Nephron (organoid): Measurements from ENCODE around the gene SLC38A2.

Experiments
- H3K27ac Mint-ChIP-seq, 3 experiments: 2 replicates each; pipeline ENCODE4 v1.8.0; 2020; ENCODE audit warnings: mixed read lengths in 3 of 3, mild to moderate bottlenecking in 2 of 3, moderate library complexity in 1 of 3
- H3K27me3 Mint-ChIP-seq: 2 replicates; pipeline ENCODE4 v1.8.0; 2021; ENCODE audit warnings: low read depth, mild to moderate bottlenecking, moderate library complexity, mixed read lengths
- H3K36me3 Mint-ChIP-seq: 2 replicates; pipeline ENCODE4 v1.8.0; 2020; ENCODE audit warnings: low read depth, mixed read lengths
- H3K4me1 Mint-ChIP-seq: 2 replicates; pipeline ENCODE4 v1.8.0; 2020; ENCODE audit warnings: mixed read lengths
- H3K4me3 Mint-ChIP-seq, 3 experiments: 2 replicates each; pipeline ENCODE4 v1.8.0; 2020; ENCODE audit warnings: mild to moderate bottlenecking in 3 of 3, mixed read lengths in 3 of 3, moderate library complexity in 2 of 3
- H3K9me3 Mint-ChIP-seq: 2 replicates; pipeline ENCODE4 v1.8.0; 2020; ENCODE audit warnings: mixed read lengths
- CTCF ChIP-seq, 3 experiments: fragments of 200-600 bp; sonication (generic); IDR thresholded peaks; one replicate each; pipeline ENCODE4 v1.5.0; 2021; ENCODE audit warnings: antibody characterized with exemption in 3 of 3; ENCODE audit not compliant: unreplicated experiment in 3 of 3

SLC38A2 gene

GRCh38 chr12:46354111-46354801 lies 18.3 kb downstream of the SLC38A2 start:
- no peaks in the 10 kb centered on the region for H3K27me3 Mint-ChIP-seq
- peak overlapping the region; percentile 47 to 86 (median 61) for H3K27ac Mint-ChIP-seq
- peaks cover 12% of the 10 kb centered on the region for H3K36me3 Mint-ChIP-seq
- H3K9me3 Mint-ChIP-seq: no peaks in the 10 kb centered on the region
- no peak for TF ChIP-seq CTCF (IDR thresholded peaks at IDR 0.05; ENCODE audit: unreplicated experiment in 3 of 3)
- H3K4me3 Mint-ChIP-seq: no peak overlapping the region
- peaks cover 7% of the 10 kb centered on the region for H3K4me1 Mint-ChIP-seq

GRCh38 chr12:46351886-46352650 lies 20.5 kb downstream of the SLC38A2 start:
- H3K9me3 Mint-ChIP-seq: no peaks in the 10 kb centered on the region
- peaks cover 7% of the 10 kb centered on the region for H3K4me1 Mint-ChIP-seq
- no peak for TF ChIP-seq CTCF (IDR thresholded peaks at IDR 0.05; ENCODE audit: unreplicated experiment in 3 of 3)
- H3K4me3 Mint-ChIP-seq: peak overlapping the region in 1 of 3 experiments; percentile 42
- H3K27me3 Mint-ChIP-seq: no peaks in the 10 kb centered on the region
- no peaks in the 10 kb centered on the region for H3K36me3 Mint-ChIP-seq
- H3K27ac Mint-ChIP-seq: peak overlapping the region; percentile 27 to 79 (median 65)

GRCh38 chr12:46351138-46351537 lies 21.4 kb downstream of the SLC38A2 start:
- Mint-ChIP-seq H3K4me3 (no peak overlapping the region), H3K36me3 (no peaks in the 10 kb centered on the region), H3K9me3 (no peaks in the 10 kb centered on the region), H3K4me1 (peaks cover 7% of the 10 kb centered on the region), H3K27ac (no peak overlapping the region), H3K27me3 (no peaks in the 10 kb centered on the region)
- no peak for TF ChIP-seq CTCF (IDR thresholded peaks at IDR 0.05; ENCODE audit: unreplicated experiment in 3 of 3)

GRCh38 chr12:46349253-46349652 lies 23.3 kb downstream of the SLC38A2 start:
- H3K4me3 Mint-ChIP-seq: no peak overlapping the region
- H3K27me3 Mint-ChIP-seq: no peaks in the 10 kb centered on the region
- no peak for TF ChIP-seq CTCF (IDR thresholded peaks at IDR 0.05; ENCODE audit: unreplicated experiment in 3 of 3)
- no peaks in the 10 kb centered on the region for H3K9me3 Mint-ChIP-seq
- no peaks in the 10 kb centered on the region for H3K36me3 Mint-ChIP-seq
- H3K4me1 Mint-ChIP-seq: peaks cover 7% of the 10 kb centered on the region
- no peak overlapping the region for H3K27ac Mint-ChIP-seq

- TF ChIP-seq CTCF (IDR thresholded peaks at IDR 0.05; ENCODE audit: unreplicated experiment in 3 of 3): no peak
- Mint-ChIP-seq H3K27me3 (no peaks in the 10 kb centered on the region), H3K4me3 (no peak overlapping the region), H3K4me1 (no peaks in the 10 kb centered on the region), H3K9me3 (peaks cover 9% of the 10 kb centered on the region), H3K36me3 (no peaks in the 10 kb centered on the region), H3K27ac (no peak overlapping the region)
Measured at GRCh38 chr12:46343118-46343852, 29.3 kb downstream of the SLC38A2 start.
